Measurements from ENCODE around the gene ESYT1. TPM values are rescaled to one million over a fixed set of nuclear protein-coding genes. Genes with fewer than 3 reads are reported as not detected.

Gene ESYT1, protein sequence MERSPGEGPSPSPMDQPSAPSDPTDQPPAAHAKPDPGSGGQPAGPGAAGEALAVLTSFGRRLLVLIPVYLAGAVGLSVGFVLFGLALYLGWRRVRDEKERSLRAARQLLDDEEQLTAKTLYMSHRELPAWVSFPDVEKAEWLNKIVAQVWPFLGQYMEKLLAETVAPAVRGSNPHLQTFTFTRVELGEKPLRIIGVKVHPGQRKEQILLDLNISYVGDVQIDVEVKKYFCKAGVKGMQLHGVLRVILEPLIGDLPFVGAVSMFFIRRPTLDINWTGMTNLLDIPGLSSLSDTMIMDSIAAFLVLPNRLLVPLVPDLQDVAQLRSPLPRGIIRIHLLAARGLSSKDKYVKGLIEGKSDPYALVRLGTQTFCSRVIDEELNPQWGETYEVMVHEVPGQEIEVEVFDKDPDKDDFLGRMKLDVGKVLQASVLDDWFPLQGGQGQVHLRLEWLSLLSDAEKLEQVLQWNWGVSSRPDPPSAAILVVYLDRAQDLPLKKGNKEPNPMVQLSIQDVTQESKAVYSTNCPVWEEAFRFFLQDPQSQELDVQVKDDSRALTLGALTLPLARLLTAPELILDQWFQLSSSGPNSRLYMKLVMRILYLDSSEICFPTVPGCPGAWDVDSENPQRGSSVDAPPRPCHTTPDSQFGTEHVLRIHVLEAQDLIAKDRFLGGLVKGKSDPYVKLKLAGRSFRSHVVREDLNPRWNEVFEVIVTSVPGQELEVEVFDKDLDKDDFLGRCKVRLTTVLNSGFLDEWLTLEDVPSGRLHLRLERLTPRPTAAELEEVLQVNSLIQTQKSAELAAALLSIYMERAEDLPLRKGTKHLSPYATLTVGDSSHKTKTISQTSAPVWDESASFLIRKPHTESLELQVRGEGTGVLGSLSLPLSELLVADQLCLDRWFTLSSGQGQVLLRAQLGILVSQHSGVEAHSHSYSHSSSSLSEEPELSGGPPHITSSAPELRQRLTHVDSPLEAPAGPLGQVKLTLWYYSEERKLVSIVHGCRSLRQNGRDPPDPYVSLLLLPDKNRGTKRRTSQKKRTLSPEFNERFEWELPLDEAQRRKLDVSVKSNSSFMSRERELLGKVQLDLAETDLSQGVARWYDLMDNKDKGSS
- total RNA-seq (261 and 446 TPM in 2 replicates), polyA plus RNA-seq (182 and 260 TPM in 2 replicates), polyA minus RNA-seq (ENCODE audit: low replicate concordance) (837 and 884 TPM in 2 replicates)
- 135 and 167 TPM in 2 replicates for polyA plus RNA-seq (2012)

DNA sequence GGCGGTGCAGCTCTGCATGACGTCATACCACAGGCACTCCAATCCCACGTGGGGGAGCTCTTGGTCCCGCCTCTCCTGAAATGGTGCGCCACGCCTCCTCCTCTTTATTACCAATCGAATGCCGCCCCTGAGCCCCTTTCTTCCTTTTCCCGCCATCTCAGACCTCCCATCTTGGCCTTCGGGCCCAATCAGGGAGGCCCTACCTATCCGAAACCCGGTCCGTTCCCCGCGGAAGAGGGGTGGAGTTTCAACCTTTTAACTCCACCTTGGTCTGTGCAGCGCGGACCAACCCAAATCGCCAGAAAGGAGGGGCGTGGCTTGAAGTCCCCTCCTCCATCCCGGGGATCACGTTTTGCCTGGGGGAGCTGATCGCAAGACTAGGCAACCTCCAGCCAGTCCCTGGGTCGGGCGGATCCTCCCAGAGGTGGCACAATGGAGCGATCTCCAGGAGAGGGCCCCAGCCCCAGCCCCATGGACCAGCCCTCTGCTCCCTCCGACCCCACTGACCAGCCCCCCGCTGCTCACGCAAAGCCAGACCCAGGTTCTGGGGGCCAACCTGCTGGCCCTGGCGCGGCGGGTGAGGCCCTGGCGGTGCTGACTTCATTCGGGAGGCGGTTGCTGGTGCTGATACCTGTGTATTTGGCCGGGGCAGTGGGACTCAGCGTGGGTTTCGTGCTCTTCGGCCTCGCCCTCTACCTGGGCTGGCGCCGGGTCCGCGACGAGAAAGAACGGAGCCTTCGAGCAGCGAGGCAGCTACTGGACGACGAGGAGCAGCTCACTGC, at the start of gene ESYT1:
Gene ESYT1 (plus strand): TSS at position 380 of the 782 bp plus-strand sequence. CDS start 53 bp downstream, at position 433.
- Histone ChIP-seq H3K27ac (ENCODE audit: insufficient read depth, low read length) (peak within 1 kb of the TSS; percentile 80), H3K79me2 (ENCODE audit: control insufficient read depth, insufficient read depth, low read length) (peaks cover 25% of the 10 kb centered on the region), H3K4me1 (ENCODE audit: control insufficient read depth, extremely low read depth, insufficient read depth, low read length) (peaks cover 11% of the 10 kb centered on the region), H3K9me3 (ENCODE audit: control insufficient read depth, insufficient read depth, low read depth, low read length) (no peaks in the 10 kb centered on the region), H3K4me2 (ENCODE audit: extremely low read depth, insufficient read depth, low read length) (peak within 1 kb of the TSS; percentile 92), H3K4me3 (replicated peaks in 1 of 4; ENCODE audit: control extremely low read depth in 1 of 4, insufficient read depth in 1 of 4, low read depth in 3 of 4, low read length in 4 of 4) (peak within 1 kb of the TSS; percentile 77 to 97 (median 86)), H3K27me3 (ENCODE audit: control insufficient read depth, insufficient read depth, low read length) (no peaks in the 10 kb centered on the region), H2AFZ (ENCODE audit: low read length) (no peak within 1 kb of the TSS), H4K20me1 (ENCODE audit: control insufficient read depth, extremely low read depth, insufficient read depth, low read length) (no peaks in the 10 kb centered on the region), H3K9ac (ENCODE audit: insufficient read depth, low read length) (peak within 1 kb of the TSS; percentile 86), H3K36me3 (ENCODE audit: control insufficient read depth, insufficient read depth, low read length) (peaks cover 18% of the 10 kb centered on the region)
- TF ChIP-seq, protein P1, sequence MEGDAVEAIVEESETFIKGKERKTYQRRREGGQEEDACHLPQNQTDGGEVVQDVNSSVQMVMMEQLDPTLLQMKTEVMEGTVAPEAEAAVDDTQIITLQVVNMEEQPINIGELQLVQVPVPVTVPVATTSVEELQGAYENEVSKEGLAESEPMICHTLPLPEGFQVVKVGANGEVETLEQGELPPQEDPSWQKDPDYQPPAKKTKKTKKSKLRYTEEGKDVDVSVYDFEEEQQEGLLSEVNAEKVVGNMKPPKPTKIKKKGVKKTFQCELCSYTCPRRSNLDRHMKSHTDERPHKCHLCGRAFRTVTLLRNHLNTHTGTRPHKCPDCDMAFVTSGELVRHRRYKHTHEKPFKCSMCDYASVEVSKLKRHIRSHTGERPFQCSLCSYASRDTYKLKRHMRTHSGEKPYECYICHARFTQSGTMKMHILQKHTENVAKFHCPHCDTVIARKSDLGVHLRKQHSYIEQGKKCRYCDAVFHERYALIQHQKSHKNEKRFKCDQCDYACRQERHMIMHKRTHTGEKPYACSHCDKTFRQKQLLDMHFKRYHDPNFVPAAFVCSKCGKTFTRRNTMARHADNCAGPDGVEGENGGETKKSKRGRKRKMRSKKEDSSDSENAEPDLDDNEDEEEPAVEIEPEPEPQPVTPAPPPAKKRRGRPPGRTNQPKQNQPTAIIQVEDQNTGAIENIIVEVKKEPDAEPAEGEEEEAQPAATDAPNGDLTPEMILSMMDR (conservative IDR thresholded peaks at IDR 0.05 in 1 of 2, IDR thresholded peaks at IDR 0.05 in 1 of 2; ENCODE audit: low read depth in 1 of 2, low read length in 2 of 2) = no peak
- no peak for TF ChIP-seq EZH2 (IDR thresholded peaks at IDR 0.05; ENCODE audit: low read length, missing control alignments)
- DNase-seq (ENCODE audit: low read depth in 2 of 2) = peak; percentile 100

DNA sequence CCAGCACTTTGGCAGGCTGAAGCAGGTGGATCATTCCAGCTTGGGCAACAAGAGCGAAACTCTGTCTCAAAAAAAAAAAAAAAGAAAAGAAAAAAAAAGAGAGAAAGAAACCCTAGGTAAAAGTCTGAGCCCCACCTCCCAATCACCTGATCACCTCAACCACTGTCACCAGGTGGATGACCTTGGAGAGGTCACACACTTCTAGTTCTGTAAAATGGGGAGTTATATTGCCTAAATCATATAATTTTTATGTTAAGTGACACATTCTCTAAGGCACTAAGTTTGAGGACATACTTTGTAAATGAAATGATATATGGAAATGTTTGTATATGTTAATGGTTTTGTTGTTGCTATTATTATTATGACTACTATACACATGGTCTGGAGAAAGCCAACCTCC, 49.6 kb upstream of the ESYT1 start:
- Histone ChIP-seq H3K79me2 (ENCODE audit: control insufficient read depth, insufficient read depth, low read length) (no peaks in the 10 kb centered on the region), H2AFZ (ENCODE audit: low read length) (no peak overlapping the region), H3K4me2 (ENCODE audit: extremely low read depth, insufficient read depth, low read length) (peak overlapping the region; percentile 68), H3K9me3 (ENCODE audit: control insufficient read depth, insufficient read depth, low read depth, low read length) (no peaks in the 10 kb centered on the region), H3K27me3 (ENCODE audit: control insufficient read depth, insufficient read depth, low read length) (peaks cover 20% of the 10 kb centered on the region), H3K4me3 (replicated peaks in 1 of 4; ENCODE audit: control extremely low read depth in 1 of 4, insufficient read depth in 1 of 4, low read depth in 3 of 4, low read length in 4 of 4) (no peak overlapping the region), H3K27ac (ENCODE audit: insufficient read depth, low read length) (no peak overlapping the region), H3K36me3 (ENCODE audit: control insufficient read depth, insufficient read depth, low read length) (no peaks in the 10 kb centered on the region), H3K4me1 (ENCODE audit: control insufficient read depth, extremely low read depth, insufficient read depth, low read length) (no peaks in the 10 kb centered on the region), H4K20me1 (ENCODE audit: control insufficient read depth, extremely low read depth, insufficient read depth, low read length) (no peaks in the 10 kb centered on the region), H3K9ac (ENCODE audit: insufficient read depth, low read length) (no peak overlapping the region)
- TF ChIP-seq, protein P1 (conservative IDR thresholded peaks at IDR 0.05 in 1 of 2, IDR thresholded peaks at IDR 0.05 in 1 of 2; ENCODE audit: low read depth in 1 of 2, low read length in 2 of 2) = no peak
- TF ChIP-seq EZH2 (IDR thresholded peaks at IDR 0.05; ENCODE audit: low read length, missing control alignments) = no peak
- no peak for DNase-seq (ENCODE audit: low read depth in 2 of 2)

Measured in fibroblast of lung (primary cell).